ENCODE results near the gene HIF1AN.

DNA sequence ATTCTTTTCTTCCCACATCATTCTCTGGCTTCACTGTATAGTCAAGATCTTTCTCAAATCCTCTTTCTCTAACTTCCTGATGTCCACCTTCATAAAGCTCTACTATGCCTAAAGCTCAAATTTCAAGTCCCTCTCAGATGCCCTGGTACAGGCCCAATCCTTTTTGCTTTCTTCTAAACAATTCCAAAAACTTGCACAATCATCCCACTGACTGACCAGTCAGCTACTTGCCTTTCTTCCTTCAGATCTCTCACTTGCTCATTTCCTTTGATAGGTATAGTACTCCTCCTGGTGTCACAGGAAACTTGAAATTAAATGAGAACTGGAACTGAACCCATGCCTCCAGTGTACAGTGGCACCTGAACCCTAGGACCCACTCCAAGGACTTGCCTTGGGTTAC, 34.3 kb upstream of the HIF1AN start:
- TF ChIP-seq, protein P1, sequence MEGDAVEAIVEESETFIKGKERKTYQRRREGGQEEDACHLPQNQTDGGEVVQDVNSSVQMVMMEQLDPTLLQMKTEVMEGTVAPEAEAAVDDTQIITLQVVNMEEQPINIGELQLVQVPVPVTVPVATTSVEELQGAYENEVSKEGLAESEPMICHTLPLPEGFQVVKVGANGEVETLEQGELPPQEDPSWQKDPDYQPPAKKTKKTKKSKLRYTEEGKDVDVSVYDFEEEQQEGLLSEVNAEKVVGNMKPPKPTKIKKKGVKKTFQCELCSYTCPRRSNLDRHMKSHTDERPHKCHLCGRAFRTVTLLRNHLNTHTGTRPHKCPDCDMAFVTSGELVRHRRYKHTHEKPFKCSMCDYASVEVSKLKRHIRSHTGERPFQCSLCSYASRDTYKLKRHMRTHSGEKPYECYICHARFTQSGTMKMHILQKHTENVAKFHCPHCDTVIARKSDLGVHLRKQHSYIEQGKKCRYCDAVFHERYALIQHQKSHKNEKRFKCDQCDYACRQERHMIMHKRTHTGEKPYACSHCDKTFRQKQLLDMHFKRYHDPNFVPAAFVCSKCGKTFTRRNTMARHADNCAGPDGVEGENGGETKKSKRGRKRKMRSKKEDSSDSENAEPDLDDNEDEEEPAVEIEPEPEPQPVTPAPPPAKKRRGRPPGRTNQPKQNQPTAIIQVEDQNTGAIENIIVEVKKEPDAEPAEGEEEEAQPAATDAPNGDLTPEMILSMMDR (optimal IDR thresholded peaks at IDR 0.05 in 1 of 3, IDR thresholded peaks at IDR 0.05 in 1 of 3, conservative IDR thresholded peaks at IDR 0.05 in 1 of 3; ENCODE audit: extremely low read depth in 1 of 3, insufficient read depth in 2 of 3, low read length in 3 of 3): no peak
- TF ChIP-seq EZH2 (IDR thresholded peaks at IDR 0.05; ENCODE audit: low read length): no peak

Measured in keratinocyte (primary cell).